ENCODE results near the gene NGDN.

NGDN gene

DNA sequence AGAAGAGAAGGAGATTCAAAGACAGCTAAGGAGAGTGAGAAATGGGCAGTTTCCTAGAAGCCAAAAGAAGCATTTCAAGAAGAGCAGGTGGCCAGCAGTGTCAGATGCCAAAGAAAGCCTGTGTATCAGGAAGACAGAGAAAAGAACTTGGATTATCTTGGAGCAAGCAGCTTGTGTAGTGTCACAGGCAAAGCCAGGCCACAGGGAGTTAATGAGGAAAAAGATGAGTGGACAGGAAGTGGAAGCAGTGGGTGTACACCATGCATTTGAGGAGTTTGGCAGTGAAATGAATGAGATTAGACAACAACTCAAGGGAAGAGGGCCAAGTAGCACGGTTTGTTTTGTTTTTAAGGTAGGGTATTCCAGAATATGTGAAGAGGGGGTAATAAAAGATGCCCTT is 28.4 kb upstream of the NGDN start:
- TF ChIP-seq SIN3A (IDR thresholded peaks at IDR 0.05; ENCODE audit: borderline replicate concordance, insufficient read depth, low read length) (peak; percentile 37; the same call in 1 of the 2 replicates), POLR2AphosphoS5 (IDR thresholded peaks at IDR 0.05; ENCODE audit: low read depth, low read length) (no peak)

- TF ChIP-seq FOXP2 (optimal IDR thresholded peaks at IDR 0.05; ENCODE audit: borderline replicate concordance, extremely low read depth, extremely low read length, insufficient read depth) (no peak), POLR2AphosphoS5 (IDR thresholded peaks at IDR 0.05; ENCODE audit: low read depth, low read length) (no peak), TAF1 (IDR thresholded peaks at IDR 0.05; ENCODE audit: borderline replicate concordance, insufficient read depth, low read length) (no peak), SIN3A (IDR thresholded peaks at IDR 0.05; ENCODE audit: borderline replicate concordance, insufficient read depth, low read length) (no peak)
Measured at GRCh38 chr14:23442721-23443356, 26.7 kb upstream of the NGDN start.

DNA sequence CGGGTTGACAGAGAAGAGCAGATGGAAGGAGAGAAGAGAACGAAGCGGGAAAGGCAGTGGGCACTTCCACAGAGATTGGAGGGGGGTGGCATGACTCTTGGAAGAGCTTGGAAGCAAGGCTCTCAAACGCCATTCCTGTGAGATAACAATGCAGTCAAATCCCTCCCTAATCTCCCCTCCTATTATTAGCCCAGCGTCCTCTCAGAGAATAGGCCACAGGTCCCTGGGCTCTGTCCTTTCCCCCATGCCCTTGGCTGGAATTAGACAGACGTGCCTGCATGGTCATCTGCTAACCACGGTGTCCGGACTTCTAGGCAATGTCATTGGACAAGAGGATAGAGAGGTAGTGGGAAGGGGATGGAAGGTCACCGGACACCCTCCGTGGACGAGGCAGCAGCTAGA is 26.1 kb upstream of the NGDN start:
- TF ChIP-seq POLR2AphosphoS5 (IDR thresholded peaks at IDR 0.05; ENCODE audit: low read depth, low read length) (no peak), TAF1 (IDR thresholded peaks at IDR 0.05; ENCODE audit: borderline replicate concordance, insufficient read depth, low read length) (no peak), FOXP2 (optimal IDR thresholded peaks at IDR 0.05; ENCODE audit: borderline replicate concordance, extremely low read depth, extremely low read length, insufficient read depth) (no peak), SIN3A (IDR thresholded peaks at IDR 0.05; ENCODE audit: borderline replicate concordance, insufficient read depth, low read length) (no peak)
- TF ChIP-seq, protein P1, sequence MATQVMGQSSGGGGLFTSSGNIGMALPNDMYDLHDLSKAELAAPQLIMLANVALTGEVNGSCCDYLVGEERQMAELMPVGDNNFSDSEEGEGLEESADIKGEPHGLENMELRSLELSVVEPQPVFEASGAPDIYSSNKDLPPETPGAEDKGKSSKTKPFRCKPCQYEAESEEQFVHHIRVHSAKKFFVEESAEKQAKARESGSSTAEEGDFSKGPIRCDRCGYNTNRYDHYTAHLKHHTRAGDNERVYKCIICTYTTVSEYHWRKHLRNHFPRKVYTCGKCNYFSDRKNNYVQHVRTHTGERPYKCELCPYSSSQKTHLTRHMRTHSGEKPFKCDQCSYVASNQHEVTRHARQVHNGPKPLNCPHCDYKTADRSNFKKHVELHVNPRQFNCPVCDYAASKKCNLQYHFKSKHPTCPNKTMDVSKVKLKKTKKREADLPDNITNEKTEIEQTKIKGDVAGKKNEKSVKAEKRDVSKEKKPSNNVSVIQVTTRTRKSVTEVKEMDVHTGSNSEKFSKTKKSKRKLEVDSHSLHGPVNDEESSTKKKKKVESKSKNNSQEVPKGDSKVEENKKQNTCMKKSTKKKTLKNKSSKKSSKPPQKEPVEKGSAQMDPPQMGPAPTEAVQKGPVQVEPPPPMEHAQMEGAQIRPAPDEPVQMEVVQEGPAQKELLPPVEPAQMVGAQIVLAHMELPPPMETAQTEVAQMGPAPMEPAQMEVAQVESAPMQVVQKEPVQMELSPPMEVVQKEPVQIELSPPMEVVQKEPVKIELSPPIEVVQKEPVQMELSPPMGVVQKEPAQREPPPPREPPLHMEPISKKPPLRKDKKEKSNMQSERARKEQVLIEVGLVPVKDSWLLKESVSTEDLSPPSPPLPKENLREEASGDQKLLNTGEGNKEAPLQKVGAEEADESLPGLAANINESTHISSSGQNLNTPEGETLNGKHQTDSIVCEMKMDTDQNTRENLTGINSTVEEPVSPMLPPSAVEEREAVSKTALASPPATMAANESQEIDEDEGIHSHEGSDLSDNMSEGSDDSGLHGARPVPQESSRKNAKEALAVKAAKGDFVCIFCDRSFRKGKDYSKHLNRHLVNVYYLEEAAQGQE (IDR thresholded peaks at IDR 0.05; ENCODE audit: insufficient read depth in 1 of 2, low read depth in 2 of 2, low read length in 2 of 2) = no peak

- no peak for TF ChIP-seq TAF1 (IDR thresholded peaks at IDR 0.05; ENCODE audit: borderline replicate concordance, insufficient read depth, low read length)
- no peak for TF ChIP-seq SIN3A (IDR thresholded peaks at IDR 0.05; ENCODE audit: borderline replicate concordance, insufficient read depth, low read length)
- TF ChIP-seq, protein P1 (IDR thresholded peaks at IDR 0.05; ENCODE audit: insufficient read depth in 1 of 2, low read depth in 2 of 2, low read length in 2 of 2) = no peak
- no peak for TF ChIP-seq FOXP2 (optimal IDR thresholded peaks at IDR 0.05; ENCODE audit: borderline replicate concordance, extremely low read depth, extremely low read length, insufficient read depth)
- TF ChIP-seq POLR2AphosphoS5 (IDR thresholded peaks at IDR 0.05; ENCODE audit: low read depth, low read length) = no peak
Measured at GRCh38 chr14:23443881-23444280, 25.6 kb upstream of the NGDN start.

- TF ChIP-seq SIN3A (IDR thresholded peaks at IDR 0.05; ENCODE audit: borderline replicate concordance, insufficient read depth, low read length) (no peak), POLR2AphosphoS5 (IDR thresholded peaks at IDR 0.05; ENCODE audit: low read depth, low read length) (no peak), FOXP2 (optimal IDR thresholded peaks at IDR 0.05; ENCODE audit: borderline replicate concordance, extremely low read depth, extremely low read length, insufficient read depth) (no peak), TAF1 (IDR thresholded peaks at IDR 0.05; ENCODE audit: borderline replicate concordance, insufficient read depth, low read length) (no peak)
- TF ChIP-seq, protein P1 (IDR thresholded peaks at IDR 0.05; ENCODE audit: insufficient read depth in 1 of 2, low read depth in 2 of 2, low read length in 2 of 2) = no peak
Measured at GRCh38 chr14:23444314-23444713, 25.2 kb upstream of the NGDN start.

DNA sequence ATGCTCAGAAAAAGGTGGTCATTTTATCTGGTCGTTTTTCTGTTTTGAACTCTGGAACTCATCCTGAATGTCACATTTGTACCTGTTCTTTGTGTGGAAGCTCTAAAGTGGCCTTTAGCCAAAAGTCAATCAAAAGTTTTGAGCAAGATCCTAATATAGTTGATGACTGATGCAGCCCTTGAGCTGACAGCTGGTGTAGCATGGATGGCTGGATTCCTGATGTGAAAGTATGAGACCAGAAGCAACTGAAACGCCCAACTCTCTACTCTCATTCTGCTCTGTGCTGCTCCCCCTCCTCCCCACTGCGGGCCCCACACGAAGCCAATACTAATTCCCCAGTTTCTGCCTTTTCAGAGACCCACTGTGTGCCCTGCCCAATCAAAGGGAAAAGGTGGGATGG is 23.7 kb upstream of the NGDN start:
- TF ChIP-seq TAF1 (IDR thresholded peaks at IDR 0.05; ENCODE audit: borderline replicate concordance, insufficient read depth, low read length) = no peak
- no peak for TF ChIP-seq SIN3A (IDR thresholded peaks at IDR 0.05; ENCODE audit: borderline replicate concordance, insufficient read depth, low read length)
- TF ChIP-seq, protein P1 (IDR thresholded peaks at IDR 0.05; ENCODE audit: insufficient read depth in 1 of 2, low read depth in 2 of 2, low read length in 2 of 2) = no peak
- no peak for TF ChIP-seq FOXP2 (optimal IDR thresholded peaks at IDR 0.05; ENCODE audit: borderline replicate concordance, extremely low read depth, extremely low read length, insufficient read depth)
- TF ChIP-seq POLR2AphosphoS5 (IDR thresholded peaks at IDR 0.05; ENCODE audit: low read depth, low read length) = no peak

All from PFSK-1 (cell line).